ENCODE data around the gene MAP3K2. TPM values are rescaled to one million over a fixed set of nuclear protein-coding genes. Genes with fewer than 3 reads are reported as not detected.

Gene MAP3K2
- total and polyA plus RNA-seq, 2 of the 4 experiments (the other 2 are of a cell fraction), result 6.2 to 30.8 TPM

DNA sequence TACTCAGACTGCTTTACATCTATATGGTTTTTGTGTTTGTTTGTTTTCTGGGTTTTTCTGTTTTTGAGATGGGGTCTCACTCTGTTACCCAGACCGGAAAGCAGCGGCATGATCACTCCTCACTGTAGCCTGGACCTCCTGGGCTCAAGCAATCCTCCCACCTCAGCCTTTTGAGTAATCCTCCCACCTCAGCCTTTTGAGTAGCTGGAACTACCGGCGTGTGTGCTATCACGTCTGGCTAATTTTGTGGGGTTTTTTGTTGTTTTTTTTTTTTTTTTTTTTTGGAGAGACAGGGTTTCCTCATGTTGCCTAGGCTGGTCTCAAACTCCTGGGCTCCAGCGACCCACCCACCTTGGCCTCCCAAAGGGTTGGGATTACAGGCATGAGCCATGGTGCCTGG lies 9.1 kb downstream of the MAP3K2 start:
- no peaks in the 10 kb centered on the region; the same call in 1 of the 2 replicates for H3K4me1 ChIP-seq (ENCODE audit: control insufficient read depth, insufficient read depth, low read length)
- ChIA-PET CTCF (no interaction called here), POLR2A (ENCODE audit: unreplicated experiment) (no interaction called here)
- H3K79me1 ChIP-seq (ENCODE audit: low read depth in 1 of 2, low read length in 2 of 2), result peaks cover 6 to 77% of the 10 kb centered on the region in 2 experiments; a peak in 3 of 4 replicates
- no peak overlapping the region for H3K4me3 ChIP-seq (ENCODE audit: insufficient read depth, low read depth, low read length)
- H3K18ac ChIP-seq (ENCODE audit: low read depth, low read length), result no peak overlapping the region
- H3K27me3 ChIP-seq (ENCODE audit: control insufficient read depth, insufficient read depth, low read length), result no peaks in the 10 kb centered on the region
- WGBS, 2 experiments (ENCODE audit: extremely low coverage in 2 of 2, insufficient read length in 1 of 2), result no CpG with 5 or more reads among the region's 6 CpGs
- H2AK5ac ChIP-seq (ENCODE audit: low read depth, low read length), result no peak overlapping the region
- H3K9ac ChIP-seq (ENCODE audit: low read depth, low read length), result no peak overlapping the region
- intact Hi-C loops (cut with micrococcal nuclease) (no loop called here), in situ Hi-C loops (cut with MboI; ENCODE audit: low sequenced_read_pairs) (no loop called here), dilution Hi-C loops (cut with HindIII; ENCODE audit: low sequenced_read_pairs, unreplicated experiment) (no loop called here)
- no peak overlapping the region for H3K4ac ChIP-seq (ENCODE audit: low read depth, low read length)
- H3K23ac ChIP-seq (ENCODE audit: low read depth, low read length), result no peak overlapping the region
- H2BK15ac ChIP-seq (ENCODE audit: low read depth, low read length), result no peak overlapping the region
- H4K8ac ChIP-seq (ENCODE audit: low read depth in 2 of 2, low read length in 2 of 2), result no peak overlapping the region
- H2AFZ ChIP-seq (replicated peaks; ENCODE audit: low read length, poor library complexity), result no peak overlapping the region
- no peak overlapping the region for H3K56ac ChIP-seq (ENCODE audit: extremely low read depth, insufficient read depth, low read length)
- no peak for DNase-seq
- TF ChIP-seq RFX5 (IDR thresholded peaks at IDR 0.05; ENCODE audit: low read depth, low read length) (no peak), MAZ (IDR thresholded peaks at IDR 0.05; ENCODE audit: borderline replicate concordance, low read depth, low read length) (no peak), POLR2A (IDR thresholded peaks at IDR 0.05; ENCODE audit: low read depth, low read length) (no peak), RAD21 (IDR thresholded peaks at IDR 0.05; ENCODE audit: low read length) (no peak), CHD1 (IDR thresholded peaks at IDR 0.05; ENCODE audit: low read depth, low read length) (no peak), SMC3 (IDR thresholded peaks at IDR 0.05; ENCODE audit: low read depth, low read length) (no peak), FOS (IDR thresholded peaks at IDR 0.05; ENCODE audit: low read depth, low read length) (no peak), MAFK (IDR thresholded peaks at IDR 0.05; ENCODE audit: low read depth, low read length) (no peak), NFE2L2 (IDR thresholded peaks at IDR 0.05; ENCODE audit: low read depth, low read length) (no peak), CEBPB (IDR thresholded peaks at IDR 0.05; ENCODE audit: low read depth, low read length) (no peak), BHLHE40 (IDR thresholded peaks at IDR 0.05; ENCODE audit: low read depth, low read length) (no peak)
- TF ChIP-seq, protein P1, sequence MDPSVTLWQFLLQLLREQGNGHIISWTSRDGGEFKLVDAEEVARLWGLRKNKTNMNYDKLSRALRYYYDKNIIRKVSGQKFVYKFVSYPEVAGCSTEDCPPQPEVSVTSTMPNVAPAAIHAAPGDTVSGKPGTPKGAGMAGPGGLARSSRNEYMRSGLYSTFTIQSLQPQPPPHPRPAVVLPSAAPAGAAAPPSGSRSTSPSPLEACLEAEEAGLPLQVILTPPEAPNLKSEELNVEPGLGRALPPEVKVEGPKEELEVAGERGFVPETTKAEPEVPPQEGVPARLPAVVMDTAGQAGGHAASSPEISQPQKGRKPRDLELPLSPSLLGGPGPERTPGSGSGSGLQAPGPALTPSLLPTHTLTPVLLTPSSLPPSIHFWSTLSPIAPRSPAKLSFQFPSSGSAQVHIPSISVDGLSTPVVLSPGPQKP (IDR thresholded peaks at IDR 0.05; ENCODE audit: borderline replicate concordance, low read depth, low read length), result no peak
- TF ChIP-seq, protein P2, sequence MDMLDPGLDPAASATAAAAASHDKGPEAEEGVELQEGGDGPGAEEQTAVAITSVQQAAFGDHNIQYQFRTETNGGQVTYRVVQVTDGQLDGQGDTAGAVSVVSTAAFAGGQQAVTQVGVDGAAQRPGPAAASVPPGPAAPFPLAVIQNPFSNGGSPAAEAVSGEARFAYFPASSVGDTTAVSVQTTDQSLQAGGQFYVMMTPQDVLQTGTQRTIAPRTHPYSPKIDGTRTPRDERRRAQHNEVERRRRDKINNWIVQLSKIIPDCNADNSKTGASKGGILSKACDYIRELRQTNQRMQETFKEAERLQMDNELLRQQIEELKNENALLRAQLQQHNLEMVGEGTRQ (IDR thresholded peaks at IDR 0.05; ENCODE audit: low read depth, low read length), result no peak
- no peak overlapping the region for H2AK9ac ChIP-seq (replicated peaks; ENCODE audit: low read depth, low read length, poor library complexity)
- H4K20me1 ChIP-seq (ENCODE audit: insufficient read depth, low read length), result peaks cover 77% of the 10 kb centered on the region
- no peak overlapping the region for H3K14ac ChIP-seq (replicated peaks; ENCODE audit: low read depth, low read length)
- H4K91ac ChIP-seq (ENCODE audit: insufficient read depth, low read depth, low read length), result no peak overlapping the region
- BruUV-seq (replicated peaks), result no TSS peak
- no peak overlapping the region for H4K5ac ChIP-seq (ENCODE audit: low read depth, low read length)
- H2BK5ac ChIP-seq (ENCODE audit: low read depth, low read length, poor library complexity, severe bottlenecking), result no peak overlapping the region
- no peak overlapping the region for H2BK20ac ChIP-seq (ENCODE audit: low read depth, low read length)
- H2BK120ac ChIP-seq (ENCODE audit: low read depth, low read length), result no peak overlapping the region
- no peak overlapping the region for H3K27ac ChIP-seq (ENCODE audit: insufficient read depth, low read length)
- no peak for ATAC-seq (ENCODE audit: low read depth)
- 0 out of 2 replicates have a peak, but pooled peaks cover 2% of the 10 kb centered on the region for H3K9me1 ChIP-seq (ENCODE audit: insufficient read depth, low read length)
- H3K9me3 ChIP-seq (ENCODE audit: control insufficient read depth, insufficient read depth, low read length), result no peaks in the 10 kb centered on the region; the same call in 1 of the 2 replicates
- 0 out of 2 replicates have a peak, but pooled peaks cover 2% of the 10 kb centered on the region for H3K36me3 ChIP-seq (ENCODE audit: control insufficient read depth, insufficient read depth, low read length)
- no peak overlapping the region for H3K4me2 ChIP-seq (ENCODE audit: low read depth, low read length)
